GM21576 (cell line): Measurements from ENCODE around the gene ADGRG1.

ENCODE experiments used
- ATAC-seq: cut with Tn5 transposase; IDR thresholded peaks from one replicate; pipeline ENCODE4 v1.9.1; 2021; ENCODE audit warnings: mild to moderate bottlenecking, moderate library complexity; ENCODE audit not compliant: unreplicated experiment

ADGRG1 gene

GRCh38 chr16:57634171-57634570 lies 5.7 kb downstream of the ADGRG1 start:
- no peak for ATAC-seq

DNA sequence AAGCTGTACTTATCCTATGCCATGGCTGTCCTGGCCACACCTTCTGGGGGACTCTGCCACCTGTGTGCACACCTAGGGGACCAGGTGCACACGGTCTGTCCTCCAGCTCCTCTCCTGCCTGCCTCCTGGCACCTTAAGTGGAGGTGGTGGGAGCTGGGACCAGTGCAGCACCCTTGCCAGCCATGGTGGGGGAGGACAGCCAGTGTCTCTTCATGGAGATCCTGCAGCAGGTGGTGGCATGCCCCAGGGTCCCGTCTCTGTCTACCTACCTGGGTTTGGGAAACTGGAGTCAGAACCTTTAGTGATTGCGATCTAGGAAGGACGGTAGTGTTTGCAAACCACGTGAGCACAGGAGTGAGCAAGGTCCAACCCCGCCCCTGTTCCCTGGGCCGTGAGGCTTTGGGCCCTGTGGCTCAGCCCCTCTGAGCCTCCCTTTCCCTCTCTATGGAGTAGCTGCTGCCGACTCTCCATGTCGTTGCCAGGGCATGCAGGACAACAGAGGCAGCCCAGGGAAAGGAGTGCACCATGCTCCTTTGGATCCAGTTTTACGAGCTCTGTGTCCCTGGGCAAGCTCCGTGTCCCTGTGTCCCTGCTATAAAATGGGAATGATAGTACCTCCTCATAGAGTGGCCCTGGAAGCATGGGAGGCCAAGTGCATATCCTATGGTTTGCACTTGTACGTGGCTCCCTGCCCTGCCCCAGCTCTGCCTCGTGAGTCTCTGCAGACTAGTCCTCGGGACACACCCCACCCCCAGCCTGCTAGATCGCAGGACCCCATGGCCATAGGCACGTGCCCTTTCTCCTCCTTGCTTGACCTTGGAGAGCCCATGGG lies 7.1 kb downstream of the ADGRG1 start:
- no peak for ATAC-seq

- ATAC-seq: no peak
Observed at GRCh38 chr16:57636184-57636583, 7.8 kb downstream of the ADGRG1 start.

DNA sequence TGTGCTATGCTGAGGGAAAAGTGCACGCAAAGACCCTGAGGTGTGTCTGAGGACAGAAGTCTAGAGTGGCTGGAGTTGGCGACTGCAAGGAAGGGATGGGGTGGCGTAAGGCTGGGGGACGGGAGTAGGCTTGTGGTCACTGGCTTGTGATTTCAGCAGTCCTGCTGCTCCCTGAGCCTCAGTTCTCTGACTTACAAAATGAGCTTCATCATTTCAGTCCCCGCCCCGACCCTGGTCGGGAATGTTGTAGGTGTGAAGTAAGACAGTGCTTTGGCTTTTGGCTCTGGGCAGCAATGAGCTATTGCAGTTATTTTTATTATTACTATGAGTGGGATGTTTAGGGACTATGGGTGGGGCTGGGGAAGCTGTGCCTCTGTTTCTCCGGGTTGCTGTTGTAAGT lies 8.6 kb downstream of the ADGRG1 start:
- no peak for ATAC-seq

GRCh38 chr16:57637424-57637823 lies 9.0 kb downstream of the ADGRG1 start:
- no peak for ATAC-seq

- no peak for ATAC-seq
Observed at GRCh38 chr16:57637965-57638364, 9.5 kb downstream of the ADGRG1 start.

DNA sequence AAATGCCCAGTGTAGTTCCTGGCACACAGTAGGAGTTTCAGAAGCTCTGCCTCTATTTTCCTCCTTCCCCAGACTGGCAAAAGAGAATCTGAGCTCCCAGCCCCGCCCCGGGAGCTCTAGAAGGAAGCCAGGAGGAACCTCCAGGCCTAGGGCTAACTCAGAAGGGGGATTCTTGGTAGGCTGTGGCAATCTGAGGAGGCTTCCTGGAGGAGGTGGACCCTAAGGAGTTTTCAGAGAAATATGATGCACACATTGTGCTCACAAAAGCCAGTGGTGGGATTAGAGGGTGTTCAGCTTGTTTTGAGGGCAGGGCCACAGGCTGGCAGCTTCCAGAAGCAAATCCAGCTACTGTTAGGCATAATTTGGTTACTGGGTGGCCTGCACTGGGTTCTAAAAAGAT lies 10.0 kb downstream of the ADGRG1 start:
- ATAC-seq: no peak

DNA sequence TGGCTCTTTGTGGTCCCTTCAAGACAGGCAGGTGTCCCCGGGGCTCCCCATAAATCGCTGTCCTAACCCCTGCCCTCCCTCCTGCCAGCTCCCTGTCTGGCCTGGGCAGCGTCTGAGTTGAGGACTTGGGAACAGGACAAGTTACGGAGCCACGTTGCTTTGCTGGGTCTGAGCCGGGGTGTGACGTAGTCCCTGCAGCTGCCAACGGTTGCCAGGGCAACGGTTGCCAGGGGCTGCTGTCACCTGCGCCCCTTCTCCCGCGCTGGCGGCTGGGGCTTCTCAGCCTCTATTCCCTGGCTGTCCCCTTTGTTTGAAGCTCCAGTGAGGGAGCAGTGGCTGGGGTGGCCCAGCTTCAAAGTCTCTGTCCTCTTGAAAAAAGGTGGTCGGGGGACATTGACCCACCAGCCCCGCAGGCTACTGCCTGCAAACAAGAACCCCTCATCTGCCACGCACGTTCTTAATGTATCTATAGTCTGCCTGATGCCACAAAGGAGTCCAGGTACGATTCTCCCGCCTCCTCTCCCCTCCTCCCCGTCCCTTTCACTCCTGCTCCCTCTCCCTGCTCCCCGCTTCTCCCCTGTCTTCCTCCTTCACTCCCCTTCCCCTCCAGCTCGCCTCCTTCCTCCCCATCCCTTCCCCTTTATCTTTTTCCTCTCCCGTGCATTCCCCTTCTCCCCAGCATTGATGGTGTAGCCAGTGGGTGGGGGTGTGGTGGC lies 10.9 kb downstream of the ADGRG1 start:
- no peak for ATAC-seq

DNA sequence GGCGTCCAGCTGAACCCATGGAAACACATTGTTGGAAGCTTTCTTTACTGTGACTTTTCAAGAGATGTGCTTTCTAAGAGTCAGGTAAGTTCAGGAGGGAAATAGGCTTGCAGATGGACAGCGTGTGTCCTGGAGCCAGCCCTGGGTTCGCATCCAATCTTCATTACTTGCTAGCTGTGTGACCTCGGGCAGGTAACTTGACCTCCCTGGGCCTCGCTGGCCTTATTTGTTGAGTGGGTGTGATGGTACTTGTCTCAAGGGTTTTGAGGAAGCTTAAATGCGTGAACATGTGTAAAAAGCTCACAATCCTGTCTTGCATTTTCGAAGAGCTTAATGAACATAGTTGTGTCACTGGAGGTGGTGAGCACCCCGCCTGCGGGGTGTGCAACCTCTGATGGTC lies 11.8 kb downstream of the ADGRG1 start:
- ATAC-seq: no peak

- ATAC-seq: no peak
Observed at GRCh38 chr16:57640612-57641011, 12.2 kb downstream of the ADGRG1 start.

GRCh38 chr16:57642160-57643135 lies 14.0 kb downstream of the ADGRG1 start:
- ATAC-seq: no peak

GRCh38 chr16:57643147-57643874 lies 14.9 kb downstream of the ADGRG1 start:
- no peak for ATAC-seq

- no peak for ATAC-seq
Observed at GRCh38 chr16:57643910-57644309, 15.5 kb downstream of the ADGRG1 start.

DNA sequence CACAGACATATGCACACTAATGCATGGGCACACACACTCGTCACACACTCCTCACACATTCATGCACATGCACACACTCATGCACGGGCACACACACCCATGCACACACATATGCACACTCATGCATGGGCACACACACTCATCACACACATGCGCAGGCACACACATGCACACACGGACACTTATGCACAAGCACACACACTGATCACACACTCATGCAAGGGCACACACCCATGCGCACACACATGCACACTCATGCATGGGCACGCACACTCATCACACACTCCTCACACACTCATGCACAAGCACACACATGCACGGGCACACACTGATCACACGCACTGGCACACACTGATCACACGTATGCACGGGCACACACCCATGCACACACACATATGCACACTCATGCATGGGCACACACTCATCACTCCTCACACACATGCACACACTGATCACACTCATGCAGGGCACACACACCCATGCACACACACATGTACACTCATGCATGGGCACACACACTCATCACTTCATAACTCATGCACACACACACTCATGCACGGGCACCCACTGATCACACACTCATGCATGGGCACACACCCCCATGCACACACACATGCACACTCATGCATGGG lies 16.1 kb downstream of the ADGRG1 start:
- no peak for ATAC-seq

- no peak for ATAC-seq
Observed at GRCh38 chr16:57645169-57645568, 16.7 kb downstream of the ADGRG1 start.

DNA sequence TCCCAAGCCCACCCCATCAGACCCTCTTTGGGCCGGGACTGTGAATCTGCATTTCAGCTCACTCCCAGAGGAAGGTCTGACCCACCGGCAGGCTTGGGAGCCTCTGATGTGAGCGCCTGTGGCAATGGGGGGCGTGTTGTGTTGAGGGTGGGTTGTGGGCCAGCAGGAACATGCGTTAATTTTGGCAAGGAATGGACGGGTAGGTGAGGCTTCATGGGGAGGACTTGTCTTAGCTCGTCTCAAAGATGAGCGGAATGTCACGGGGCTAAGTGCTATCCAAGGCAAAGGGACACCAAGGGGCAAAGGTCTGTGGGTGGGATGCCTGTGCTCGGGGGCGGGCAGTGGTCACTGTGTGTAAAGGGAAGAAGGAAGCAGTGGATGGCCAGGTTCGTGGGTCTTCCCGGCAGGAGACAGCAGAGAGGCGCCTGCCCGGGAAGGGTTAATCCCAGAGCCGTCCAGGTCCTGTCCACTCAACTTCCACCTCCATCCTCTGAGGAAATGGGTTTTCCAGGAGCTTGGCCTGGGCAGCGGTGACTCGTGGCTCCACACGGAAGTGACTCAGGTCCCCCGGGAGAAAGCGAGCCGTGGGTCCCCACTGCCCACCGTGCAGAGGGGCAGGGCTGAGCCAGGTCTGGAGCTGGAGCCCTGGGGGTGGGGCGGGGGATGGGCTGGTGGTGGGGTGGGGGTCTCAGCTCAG lies 17.4 kb downstream of the ADGRG1 start:
- no peak for ATAC-seq

DNA sequence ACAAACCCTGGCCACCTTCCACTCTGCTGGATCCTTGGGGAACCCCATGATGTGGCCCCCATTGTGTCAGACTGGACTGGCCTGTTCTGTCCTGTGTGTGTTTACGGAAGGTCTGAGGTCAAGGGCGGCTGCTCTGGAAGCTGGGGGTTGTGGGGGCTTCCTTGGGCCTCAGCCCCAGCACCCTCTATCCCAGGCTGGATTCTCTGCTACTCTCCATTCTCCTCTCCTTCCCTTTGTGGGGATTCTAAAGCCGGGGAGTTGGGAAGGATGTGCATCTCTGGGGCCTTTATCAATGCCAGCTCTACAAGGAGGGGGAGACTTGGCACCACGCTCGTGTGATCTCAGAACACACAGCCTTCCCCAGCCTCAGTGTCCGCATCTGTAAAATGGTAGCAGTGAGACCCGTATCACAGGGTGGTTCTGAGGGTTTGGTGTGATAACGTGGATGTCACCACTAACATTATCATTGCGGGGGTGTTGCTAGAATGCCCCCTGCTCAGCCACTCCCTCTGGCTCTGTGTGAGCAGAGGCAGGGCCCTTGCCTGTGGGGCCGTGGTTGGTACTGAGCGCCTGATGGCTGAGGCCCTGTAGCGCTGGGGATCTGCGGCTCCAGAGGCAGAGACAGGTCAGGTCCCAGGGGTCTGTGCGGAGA lies 18.1 kb downstream of the ADGRG1 start:
- ATAC-seq: no peak

DNA sequence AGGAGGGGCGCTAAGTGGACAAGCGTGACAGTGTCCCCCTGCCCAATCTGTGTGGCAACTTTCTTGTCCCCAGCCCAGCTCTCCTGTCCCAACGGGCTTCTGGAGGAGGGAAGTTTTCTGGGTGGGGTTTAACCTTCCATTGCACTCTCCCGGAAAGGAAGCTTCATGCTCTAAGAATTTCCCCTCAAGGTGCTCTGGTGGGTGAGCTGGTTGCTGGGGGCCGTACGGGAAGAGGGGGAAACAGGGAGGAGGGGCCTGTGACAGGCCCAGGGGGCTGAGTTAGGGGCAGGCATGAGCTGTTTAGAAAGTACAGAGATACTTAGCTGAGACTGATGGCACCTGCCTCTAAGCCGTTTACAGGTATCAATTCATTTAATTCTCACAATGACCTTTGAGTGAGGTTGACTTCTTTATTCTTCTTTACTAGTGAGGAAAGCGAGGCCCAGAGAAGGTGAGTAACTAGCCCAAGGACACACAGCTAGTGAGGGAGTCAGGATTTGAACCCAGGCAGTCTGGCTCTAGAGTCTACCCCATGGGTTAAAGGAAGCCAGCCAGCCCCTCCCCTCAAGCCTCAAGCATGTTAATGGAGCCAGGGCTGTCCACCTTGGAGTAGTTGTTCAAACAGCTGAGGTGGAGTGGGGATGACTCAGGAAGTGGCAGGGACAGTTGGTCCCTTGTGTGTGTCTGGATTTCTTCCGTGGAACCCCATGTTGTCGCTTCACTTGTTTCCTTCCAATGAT lies 18.9 kb downstream of the ADGRG1 start:
- ATAC-seq: no peak
